ENCODE results near the gene VPS8. TPM values are rescaled to one million over a fixed set of nuclear protein-coding genes. Genes with fewer than 3 reads are reported as not detected.

Gene VPS8
- total RNA-seq, 1 experiment from 2014 or later: 39.7 TPM

DNA sequence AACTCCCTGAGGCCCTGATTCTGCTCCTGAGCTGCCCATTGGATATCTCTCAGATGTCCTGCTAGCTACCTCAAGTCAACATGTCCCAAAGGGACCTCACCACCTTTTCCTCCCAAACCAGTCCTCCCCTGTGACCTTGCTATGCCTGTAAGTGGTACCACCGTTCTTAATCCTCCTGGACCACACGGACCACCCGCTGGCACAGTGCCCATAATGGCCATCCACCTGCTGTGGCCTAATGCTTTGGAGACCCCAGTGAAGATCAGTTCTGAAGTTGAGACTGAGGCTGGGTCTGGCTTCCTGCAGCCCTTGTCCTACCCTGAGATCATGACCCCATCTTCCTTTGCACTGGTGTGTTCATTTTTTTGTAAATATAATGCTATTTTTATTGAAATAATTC, 15.0 kb upstream of the VPS8 start:
- Histone ChIP-seq H3K27me3 (ENCODE audit: insufficient read depth, low read length) (no peaks in the 10 kb centered on the region), H2AK5ac (ENCODE audit: insufficient read length, low read length) (no peak overlapping the region), H3K79me2 (ENCODE audit: insufficient read depth, low read length) (no peaks in the 10 kb centered on the region), H4K20me1 (ENCODE audit: control insufficient read depth, insufficient read depth, insufficient read length) (no peaks in the 10 kb centered on the region), H4K5ac (ENCODE audit: insufficient read length, low read depth, low read length) (no peak overlapping the region), H4K8ac (replicated peaks; ENCODE audit: insufficient read length, low read depth, low read length) (no peak overlapping the region), H3K23ac (ENCODE audit: insufficient read length, low read depth, low read length) (no peak overlapping the region), H3K79me1 (ENCODE audit: insufficient read depth, low read depth, low read length, poor library complexity, severe bottlenecking) (no peaks in the 10 kb centered on the region), H3K56ac (ENCODE audit: insufficient read length, low read depth, low read length) (no peak overlapping the region), H3T11ph (ENCODE audit: low read length) (no peak overlapping the region), H3K14ac (ENCODE audit: insufficient read depth, low read length) (no peak overlapping the region), H3K23me2 (ENCODE audit: insufficient read length, low read depth, low read length, poor library complexity, severe bottlenecking) (no peaks in the 10 kb centered on the region), H3K4me2 (ENCODE audit: insufficient read depth, insufficient read length, low read length) (no peak overlapping the region), H2BK15ac (ENCODE audit: low read depth, low read length) (no peak overlapping the region), H2BK12ac (ENCODE audit: insufficient read length, low read depth, low read length) (no peak overlapping the region), H4K91ac (ENCODE audit: insufficient read length, low read depth, low read length) (no peak overlapping the region), H3K27ac (ENCODE audit: insufficient read length, low read depth, low read length) (no peak overlapping the region), H2BK20ac (ENCODE audit: low read depth, low read length, poor library complexity, severe bottlenecking) (no peak overlapping the region), H2BK120ac (ENCODE audit: low read depth, low read length, poor library complexity, severe bottlenecking) (no peak overlapping the region), H2AFZ (ENCODE audit: low read length) (no peak overlapping the region), H3K4ac (ENCODE audit: low read depth, low read length) (no peak overlapping the region), H3K9ac (ENCODE audit: extremely low read depth, insufficient read length, low read length) (no peak overlapping the region), H3K18ac (ENCODE audit: insufficient read length, low read depth, low read length) (no peak overlapping the region), H3K9me3 (ENCODE audit: control insufficient read depth, low read depth, low read length) (no peaks in the 10 kb centered on the region), H3K4me1 (ENCODE audit: insufficient read depth, low read length) (no peaks in the 10 kb centered on the region), H2BK5ac (ENCODE audit: insufficient read length, low read length) (no peak overlapping the region)
- no CpG with 5 or more reads among the region's 3 CpGs for WGBS (ENCODE audit: extremely low coverage, insufficient read length, low lambda C conversion rate)
- no peak for DNase-seq
- Mint-ChIP-seq H3K36me3 (ENCODE audit: insufficient read depth in 1 of 3, low read depth in 3 of 3) (no peaks in the 10 kb centered on the region), H3K4me1 (peaks cover 2 to 10% of the 10 kb centered on the region in 2 experiments), H3K9me3 (peaks cover 3 to 4% of the 10 kb centered on the region in 2 experiments; a peak in 3 of 5 replicates), H3K27ac (no peak overlapping the region), H3K4me3 (no peak overlapping the region), H3K27me3 (ENCODE audit: low read depth) (peaks cover 7% of the 10 kb centered on the region)
- TF ChIP-seq, protein P1, sequence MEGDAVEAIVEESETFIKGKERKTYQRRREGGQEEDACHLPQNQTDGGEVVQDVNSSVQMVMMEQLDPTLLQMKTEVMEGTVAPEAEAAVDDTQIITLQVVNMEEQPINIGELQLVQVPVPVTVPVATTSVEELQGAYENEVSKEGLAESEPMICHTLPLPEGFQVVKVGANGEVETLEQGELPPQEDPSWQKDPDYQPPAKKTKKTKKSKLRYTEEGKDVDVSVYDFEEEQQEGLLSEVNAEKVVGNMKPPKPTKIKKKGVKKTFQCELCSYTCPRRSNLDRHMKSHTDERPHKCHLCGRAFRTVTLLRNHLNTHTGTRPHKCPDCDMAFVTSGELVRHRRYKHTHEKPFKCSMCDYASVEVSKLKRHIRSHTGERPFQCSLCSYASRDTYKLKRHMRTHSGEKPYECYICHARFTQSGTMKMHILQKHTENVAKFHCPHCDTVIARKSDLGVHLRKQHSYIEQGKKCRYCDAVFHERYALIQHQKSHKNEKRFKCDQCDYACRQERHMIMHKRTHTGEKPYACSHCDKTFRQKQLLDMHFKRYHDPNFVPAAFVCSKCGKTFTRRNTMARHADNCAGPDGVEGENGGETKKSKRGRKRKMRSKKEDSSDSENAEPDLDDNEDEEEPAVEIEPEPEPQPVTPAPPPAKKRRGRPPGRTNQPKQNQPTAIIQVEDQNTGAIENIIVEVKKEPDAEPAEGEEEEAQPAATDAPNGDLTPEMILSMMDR (conservative IDR thresholded peaks at IDR 0.05): no peak
